Stimulated activated CD4-positive, alpha-beta T cell treated with anti-CD3 and anti-CD28 coated beads, Interleukin-4, amount 100 ng/mL, for 4 hours (primary cell): ENCODE measurements around the gene NRCAM.
A peak's percentile ranks its signal among the peaks of the same experiment; 100 is the strongest.

Experiments used
- DNase-seq, 2 experiments: peaks; one replicate each; pipeline ENCODE4 v3.0.0-alpha.2; 2020

The NRCAM gene

GRCh38 chr7:108457871-108458270, 1.6 kb upstream of the NRCAM start:
- no peak for DNase-seq

DNA sequence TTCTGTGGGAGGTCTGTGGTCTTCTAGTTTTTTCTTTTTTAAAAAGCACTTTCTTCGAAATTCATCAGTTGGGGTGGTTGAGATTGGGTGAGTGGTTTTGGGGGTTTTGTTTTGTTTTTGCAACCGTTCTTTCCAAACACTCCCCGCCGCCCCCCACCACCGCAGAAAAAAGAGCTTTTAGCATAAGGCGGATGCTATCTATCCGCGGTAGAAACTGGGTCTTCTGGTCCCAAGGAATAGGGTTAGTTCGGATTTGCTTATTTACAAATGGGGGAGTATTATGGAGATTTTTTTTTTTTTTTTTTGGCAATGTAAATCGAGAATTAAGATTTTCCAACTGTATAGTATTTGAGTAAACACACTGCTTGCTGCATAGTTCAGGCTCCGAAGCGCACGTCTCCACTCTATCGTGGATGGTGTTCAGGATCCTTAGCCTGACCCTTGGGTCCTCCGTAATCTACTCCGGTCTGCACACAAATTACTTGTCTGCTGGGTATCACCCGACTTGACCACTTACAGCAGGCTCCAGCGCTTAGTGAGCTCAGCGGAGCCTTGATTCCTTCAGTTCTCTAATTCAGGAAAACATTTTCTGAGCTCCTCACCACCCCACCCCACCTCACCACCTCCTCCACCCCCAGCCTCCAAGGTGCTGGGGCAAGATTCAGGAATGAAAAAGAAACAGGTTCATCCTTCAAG, 757 bp upstream of the NRCAM start:
- DNase-seq, result no peak

DNA sequence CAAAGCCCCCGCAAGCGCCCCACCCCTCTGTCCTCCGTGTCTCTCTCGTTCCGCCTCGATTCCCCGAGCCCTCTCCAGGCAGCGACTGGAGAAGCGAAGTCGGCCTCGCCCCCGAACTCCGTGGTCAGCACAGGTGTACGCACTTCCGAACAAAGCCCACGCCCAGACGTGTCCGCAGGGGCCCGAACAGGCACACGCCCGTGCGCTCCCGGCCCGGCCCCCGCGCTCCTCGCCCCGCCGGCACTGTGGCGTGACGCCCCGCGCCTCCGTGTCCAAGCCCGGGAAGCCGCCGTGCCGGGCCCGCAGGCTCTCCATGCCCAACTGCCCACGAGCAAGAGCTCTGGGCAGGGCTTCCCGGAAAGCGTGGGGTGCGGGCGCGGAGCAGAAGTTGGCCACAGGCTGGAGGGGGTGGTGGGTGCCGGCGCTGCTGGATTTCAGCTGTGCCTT, 662 bp downstream of the NRCAM start:
- no peak for DNase-seq

DNA sequence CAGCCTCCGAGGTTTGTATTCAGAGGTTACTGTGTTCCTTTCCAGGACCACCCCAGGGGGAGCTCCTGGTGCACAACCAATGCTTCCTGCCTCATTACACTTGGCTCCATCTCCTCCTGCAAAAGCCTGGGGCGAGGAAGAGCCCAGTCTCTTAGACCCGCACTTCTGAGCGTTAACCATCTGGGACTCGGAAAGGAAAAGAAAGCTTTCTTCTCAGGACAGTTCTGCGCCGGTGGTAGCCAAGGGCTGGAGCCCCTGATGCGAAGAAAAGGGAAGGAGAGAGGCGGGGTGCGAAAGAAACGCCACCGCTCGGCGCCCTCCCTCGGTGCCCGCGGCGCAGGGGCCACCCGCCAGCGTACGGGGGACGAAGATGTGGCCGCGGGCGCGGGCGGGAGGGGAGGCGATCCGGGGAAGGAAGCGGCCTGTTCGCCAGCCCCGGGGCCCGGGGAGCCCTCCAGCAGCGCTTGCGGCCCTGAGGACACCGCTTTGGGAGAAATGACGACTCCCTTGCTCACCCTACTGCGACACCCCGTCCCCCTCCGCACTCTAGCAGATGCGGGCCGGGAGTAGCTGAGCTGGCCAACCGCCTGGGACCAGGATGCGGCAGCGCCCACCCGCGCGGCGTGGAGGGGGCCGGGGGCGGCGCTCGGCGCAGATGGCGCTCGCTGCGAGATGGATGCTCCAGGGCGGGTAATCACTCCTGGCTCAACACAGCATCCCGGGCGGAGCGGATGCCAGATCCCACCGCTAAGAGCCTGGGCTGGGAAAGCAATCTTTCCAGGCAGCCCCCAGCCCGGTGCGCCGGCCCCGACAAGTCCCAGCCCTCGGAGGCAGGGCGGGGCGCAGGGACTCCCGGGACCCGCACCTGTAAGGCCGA, 1.3 kb downstream of the NRCAM start:
- DNase-seq, result peak in 1 of 2 experiments; percentile 5

- DNase-seq, result no peak
Observed at GRCh38 chr7:108454317-108454673, 1.9 kb downstream of the NRCAM start.

- no peak for DNase-seq
Observed at GRCh38 chr7:108453320-108453719, 2.9 kb downstream of the NRCAM start.

GRCh38 chr7:108452707-108453106, 3.5 kb downstream of the NRCAM start:
- no peak for DNase-seq

DNA sequence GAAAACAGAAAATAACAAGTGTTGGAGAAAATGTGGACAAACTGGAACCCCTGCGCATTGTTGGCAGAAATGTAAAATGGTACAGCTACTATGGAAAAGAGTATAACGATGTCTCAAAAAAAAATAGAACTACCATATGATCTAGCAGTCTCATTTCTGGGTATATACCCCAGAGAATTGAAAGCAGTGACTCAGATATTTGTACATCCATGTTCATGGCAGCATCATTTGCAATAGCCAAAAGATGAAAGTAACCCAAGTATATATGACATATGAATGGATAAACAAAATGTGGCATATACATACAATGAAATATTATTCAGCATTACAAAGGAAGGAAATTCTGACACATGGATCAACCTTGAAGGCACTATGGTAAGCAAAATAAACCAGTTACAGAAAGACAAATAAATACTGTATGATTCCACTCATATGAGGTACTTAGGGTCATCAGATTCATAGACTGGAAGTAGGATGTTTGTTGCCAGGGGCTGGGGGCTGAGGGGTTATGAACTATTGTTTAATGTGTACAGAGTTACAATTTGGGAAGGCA, 4.9 kb downstream of the NRCAM start:
- no peak for DNase-seq

DNA sequence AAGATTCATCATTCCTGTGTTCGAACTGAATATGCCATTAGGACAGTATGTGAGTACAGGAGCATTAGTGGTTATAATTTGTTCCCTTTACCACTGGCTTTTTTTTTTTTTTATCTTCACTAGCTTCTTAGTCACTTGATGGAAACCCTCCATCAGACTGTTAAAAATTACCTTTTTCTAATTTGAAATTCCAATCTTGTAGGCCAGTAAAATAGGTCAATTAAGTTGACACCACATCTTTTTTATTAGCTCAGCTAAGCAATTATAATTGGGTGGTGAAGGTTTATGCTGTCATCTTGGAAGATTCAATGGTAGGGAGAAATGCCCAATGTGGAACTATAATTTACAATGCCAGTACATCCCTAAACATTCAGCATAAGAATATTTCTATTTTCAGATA, 6.1 kb downstream of the NRCAM start:
- DNase-seq, result no peak

DNA sequence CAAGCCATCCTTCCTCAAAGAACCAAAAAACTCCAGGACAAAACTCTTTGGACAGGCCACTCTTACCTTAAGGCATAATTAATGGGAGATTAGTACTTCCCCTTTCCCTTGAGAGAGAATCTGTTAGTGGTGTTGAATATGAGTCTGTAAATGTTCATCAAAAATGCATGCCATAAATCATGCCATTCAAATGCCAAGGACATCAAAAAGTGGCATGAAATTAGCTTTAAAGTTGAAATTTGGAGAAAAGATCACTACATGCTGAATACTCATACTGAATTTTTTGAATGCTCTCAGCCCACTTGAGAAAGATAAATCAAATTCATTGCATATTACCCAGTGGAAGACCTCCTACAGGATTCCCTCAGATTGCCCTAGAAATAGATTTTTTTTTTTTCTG, 6.7 kb downstream of the NRCAM start:
- DNase-seq, result no peak

- DNase-seq, result no peak
Observed at GRCh38 chr7:108448584-108449505, 7.4 kb downstream of the NRCAM start.

GRCh38 chr7:108442039-108442568, 14.1 kb downstream of the NRCAM start:
- DNase-seq, result peak in 1 of 2 experiments; percentile 44

GRCh38 chr7:108441392-108441955, 14.8 kb downstream of the NRCAM start:
- DNase-seq, result no peak

DNA sequence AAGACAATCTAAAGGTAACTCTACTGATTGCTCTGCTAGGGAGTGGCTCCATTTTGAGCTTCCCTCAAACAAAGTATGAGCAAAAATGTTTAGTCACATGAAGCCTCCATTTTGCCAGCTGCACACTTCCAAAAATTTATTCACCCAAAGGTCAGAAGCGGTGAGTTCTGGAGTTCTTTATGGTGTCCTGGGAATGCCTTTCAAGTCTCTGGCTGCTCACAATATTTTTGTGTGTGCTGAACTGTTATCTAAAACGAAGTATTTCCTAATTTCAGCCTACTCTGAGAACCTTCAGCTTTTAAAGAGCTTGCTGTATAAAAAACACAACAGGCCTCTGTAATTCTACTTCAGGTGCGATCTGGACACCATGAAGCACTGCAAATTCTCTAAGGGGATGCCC, 15.6 kb downstream of the NRCAM start:
- no peak for DNase-seq

- no peak for DNase-seq
Observed at GRCh38 chr7:108436906-108437305, 19.3 kb downstream of the NRCAM start.

- no peak for DNase-seq
Observed at GRCh38 chr7:108434010-108434409, 22.2 kb downstream of the NRCAM start.

DNA sequence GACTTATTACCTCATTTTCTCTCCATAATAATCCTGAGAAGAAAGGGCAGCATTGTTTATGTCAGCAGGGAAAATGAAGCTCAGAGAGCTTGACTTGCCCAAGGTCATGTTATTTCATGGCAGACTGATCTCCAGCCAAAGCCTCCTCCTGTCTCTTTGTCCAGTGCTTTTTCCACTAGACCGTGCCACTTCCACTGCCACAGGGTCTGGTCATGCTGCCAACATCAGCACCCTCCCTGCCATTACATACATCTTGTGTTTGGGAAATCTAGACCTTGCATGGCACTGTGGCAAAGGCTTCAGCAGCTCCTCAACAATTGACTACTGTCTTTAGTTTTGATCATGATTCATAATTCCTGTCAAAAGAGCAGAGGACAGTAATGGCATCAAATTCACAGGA, 25.1 kb downstream of the NRCAM start:
- no peak for DNase-seq

GRCh38 chr7:108430664-108431063, 25.6 kb downstream of the NRCAM start:
- no peak for DNase-seq

DNA sequence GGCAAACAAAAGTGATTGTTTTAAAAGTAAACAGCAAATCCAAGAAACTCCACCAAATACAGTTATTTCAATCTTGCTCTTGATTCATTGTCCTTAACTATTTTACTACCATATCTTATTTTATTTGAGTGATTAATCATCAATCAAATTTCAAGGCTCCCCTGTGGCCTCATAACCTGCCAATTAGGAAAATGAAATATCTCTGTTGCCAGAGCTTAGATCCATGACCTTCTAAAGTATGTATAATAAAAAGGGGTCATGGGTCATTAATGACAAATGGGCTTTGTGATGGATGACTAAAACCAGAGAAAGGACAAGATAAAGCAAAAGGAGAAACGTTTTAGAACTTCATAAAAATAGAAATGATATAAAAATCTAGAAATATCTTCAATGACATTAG, 28.5 kb downstream of the NRCAM start:
- no peak for DNase-seq

- DNase-seq, result no peak
Observed at GRCh38 chr7:108425714-108426275, 30.4 kb downstream of the NRCAM start.

DNA sequence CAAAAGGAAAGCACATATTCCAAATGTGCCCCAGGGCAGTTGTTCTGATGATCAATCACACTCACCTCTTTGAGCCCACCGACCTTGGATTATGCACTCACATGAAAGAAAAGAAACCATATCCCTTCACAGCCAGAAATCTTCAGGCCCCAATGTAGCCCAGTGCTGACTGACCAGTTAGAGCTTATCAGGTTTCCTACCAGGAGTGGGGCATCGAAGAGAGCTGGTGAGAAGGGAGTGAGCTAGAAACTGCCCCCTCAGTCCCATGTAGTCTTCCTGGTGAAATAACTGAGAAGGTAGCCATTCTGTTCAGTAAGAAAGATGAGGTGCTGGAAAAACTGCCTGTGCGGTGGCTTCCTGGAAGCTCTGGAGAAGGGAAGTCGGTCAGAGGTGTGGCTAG, 32.2 kb downstream of the NRCAM start:
- no peak for DNase-seq
